GM12878 (cell line): Measurements from ENCODE around the gene CIRBP. TPM values are rescaled to one million over a fixed set of nuclear protein-coding genes. Genes with fewer than 3 reads are reported as not detected.

ENCODE experiments used
- ATAC-seq: fragments of 200-7000 bp; cut with Tn5 transposase; 3 replicates; pipeline ENCODE4 v1.9.1; 2020; ENCODE audit warnings: mild to moderate bottlenecking, moderate library complexity
- BruUV-seq: library from RNA; stranded (reverse); fragments of 400-500 nt; replicated peaks from 2 replicates; lab custom pipeline; 2021; lab: Mats Ljungman, UMichigan
- CTCF ChIA-PET: fragments of 300-600 bp; sonication (Branson Sonifier 250); formaldehyde crosslinking; extraction: SDS; loops from one replicate; lab custom pipeline; 2021; ENCODE audit warnings: inconsistent platforms; lab: Yijun Ruan, JAX
- POLR2A ChIA-PET: fragments of 350-600 bp; formaldehyde crosslinking; extraction: SDS; loops from one replicate; lab custom pipeline; 2021; ENCODE audit warnings: inconsistent platforms; lab: Charles Lee
- RAD21 ChIA-PET: fragments of 300-600 bp; sonication (Branson Sonifier 250); formaldehyde crosslinking; loops from one replicate; lab custom pipeline; 2023; ENCODE audit warnings: antibody characterized with exemption; ENCODE audit not compliant: unreplicated experiment; lab: Charles Lee
- SMC1A ChIA-PET: fragments of 300-600 bp; sonication (Branson Sonifier 250); formaldehyde crosslinking; loops from one replicate; lab custom pipeline; 2023; ENCODE audit not compliant: unreplicated experiment, uncharacterized antibody; lab: Charles Lee
- DNase-seq: peaks from one replicate; pipeline ENCODE4 v3.0.0-alpha.2; 2011; ENCODE audit warnings: low read depth, low spot score
- FAIRE-seq: peaks from 3 replicates; lab custom pipeline; 2011; peaks lifted over from hg19 to GRCh38; lab: Jason Lieb, UNC
- H2AFZ ChIP-seq: 2 replicates; pipeline ENCODE4 v1.6.0; 2011; ENCODE audit warnings: low read depth, low read length, control low read depth; ENCODE audit not compliant: control insufficient read depth
- H3K27ac ChIP-seq: 2 replicates; pipeline ENCODE4 v1.5.1; 2011; ENCODE audit warnings: control low read depth; ENCODE audit not compliant: control insufficient read depth, insufficient read depth
- H3K27me3 ChIP-seq, 2 experiments: replicated peaks in 1 of 2; 2 replicates each; pipeline versions ENCODE4 v1.6.0 to v1.6.1; 2011; ENCODE audit warnings: low read length in 1 of 2; ENCODE audit not compliant: control insufficient read depth in 2 of 2, insufficient read depth in 2 of 2
- H3K36me3 ChIP-seq, 2 experiments: 2 replicates each; pipeline ENCODE4 v1.5.1; 2011; ENCODE audit warnings: low read length in 1 of 2; ENCODE audit not compliant: control insufficient read depth in 2 of 2, insufficient read depth in 2 of 2
- H3K4me1 ChIP-seq: 2 replicates; pipeline ENCODE4 v1.6.1; 2011; ENCODE audit warnings: mild to moderate bottlenecking, low read length, moderate library complexity, mixed read lengths; ENCODE audit not compliant: control insufficient read depth, insufficient read depth
- H3K4me2 ChIP-seq: 2 replicates; pipeline ENCODE4 v1.6.0; 2011; ENCODE audit warnings: control low read depth; ENCODE audit not compliant: control insufficient read depth, insufficient read depth
- H3K4me3 ChIP-seq: fragments of 200-600 bp; sonication (generic); 2 replicates; pipeline ENCODE4 v1.5.1; 2016
- H3K79me2 ChIP-seq: 2 replicates; pipeline ENCODE4 v1.6.0; 2011; ENCODE audit warnings: low read length; ENCODE audit not compliant: control insufficient read depth, insufficient read depth
- H3K9ac ChIP-seq: 2 replicates; pipeline ENCODE4 v1.8.0; 2011; ENCODE audit warnings: low read length, control low read depth, mixed read lengths; ENCODE audit not compliant: control insufficient read depth, insufficient read depth
- H3K9me3 ChIP-seq: replicated peaks from 3 replicates; pipeline ENCODE4 v1.5.1; 2011; ENCODE audit warnings: mild to moderate bottlenecking, low read length; ENCODE audit not compliant: control insufficient read depth, insufficient read depth
- H4K20me1 ChIP-seq: 2 replicates; pipeline ENCODE4 v1.6.0; 2011; ENCODE audit not compliant: control insufficient read depth, insufficient read depth
- HDGF ChIP-seq: fragments of 450-650 bp; IDR thresholded peaks from 2 replicates; pipeline ENCODE4 v1.6.1; 2016; ENCODE audit warnings: antibody characterized with exemption
- IRF4 ChIP-seq: IDR thresholded peaks from 2 replicates; pipeline ENCODE4 v1.6.1; 2011; ENCODE audit warnings: low read depth, low read length
- IRF5 ChIP-seq: fragments of 450-650 bp; IDR thresholded peaks from 2 replicates; pipeline ENCODE4 v1.6.1; 2017; ENCODE audit warnings: borderline replicate concordance
- KDM1A ChIP-seq: fragments of 200-600 bp; sonication (generic); IDR thresholded peaks from 2 replicates; pipeline ENCODE4 v1.6.1; 2016; ENCODE audit warnings: borderline replicate concordance
- NKRF ChIP-seq: fragments of 450-650 bp; conservative IDR thresholded peaks from 2 replicates; pipeline ENCODE4 v1.6.1; 2017; ENCODE audit warnings: mild to moderate bottlenecking, moderate library complexity
- SMARCA5 ChIP-seq: fragments of 450-650 bp; IDR thresholded peaks from 2 replicates; pipeline ENCODE4 v1.6.1; 2017; ENCODE audit warnings: mild to moderate bottlenecking
- STAT1 ChIP-seq: fragments of 450-650 bp; conservative IDR thresholded peaks from 2 replicates; pipeline ENCODE4 v1.6.1; 2014; ENCODE audit warnings: antibody characterized with exemption, mild to moderate bottlenecking
- TBL1XR1 ChIP-seq: IDR thresholded peaks from 2 replicates; pipeline ENCODE4 v1.6.1; 2012; ENCODE audit warnings: low read depth, low read length, improper control_type of control experiment
- ZBTB40 ChIP-seq: fragments of 450-650 bp; IDR thresholded peaks from 2 replicates; pipeline ENCODE4 v1.6.1; 2016; ENCODE audit warnings: mild to moderate bottlenecking, moderate library complexity, borderline replicate concordance
- ZNF622 ChIP-seq: fragments of 450-650 bp; IDR thresholded peaks from 2 replicates; pipeline ENCODE4 v1.6.1; 2017; ENCODE audit warnings: mild to moderate bottlenecking, inconsistent platforms
- WGBS: methylation state at CpG from one replicate; pipeline ENCODE4 v1.1.6; 2016; ENCODE audit warnings: low lambda C conversion rate; ENCODE audit not compliant: insufficient replicate concordance, insufficient coverage; ENCODE audit errors: missing lambda C conversion rate; 5-methylcytosine and 5-hydroxymethylcytosine counted together
- in situ Hi-C: fragments of 300-500 bp; cut with MboI; formaldehyde crosslinking; loops from 9 replicates; pipeline ENCODE4 v1.14.3; 2018; ENCODE audit warnings: mixed read lengths
- intact Hi-C: fragments of 100-400 bp; cut with micrococcal nuclease; formaldehyde crosslinking; loops from one replicate; pipeline ENCODE4 v1.14.2; 2022; ENCODE audit not compliant: unreplicated experiment
- polyA plus RNA-seq, 11 experiments: library from polyadenylated mRNA; depleted of rRNA in 4 of 11; unstranded in 6 of 11; stranded (reverse) in 5 of 11; fragments of >200 nt; fragmentation: Nextera tagmentation in 4 of 11; fragmentation: Illumina TruSeq in 1 of 11; extraction: Ambion mirVana in 4 of 11; extraction: Trizol in 1 of 11; gene quantifications; 1 replicate in 1 of 11; 2 replicates in 10 of 11; pipeline versions ENCODE4 v1.2.1 to v1.2.3, GENCODE V29; 2011 to 2016; ENCODE audit warnings: inconsistent platforms in 2 of 11, missing spikeins in 2 of 11, low read depth in 1 of 11
- total RNA-seq, 4 experiments: library from RNA; depleted of rRNA in 3 of 4; stranded (reverse); fragments of >200 nt in 3 of 4; fragmentation: Illumina TruSeq in 1 of 4; extraction: Trizol in 1 of 4; gene quantifications; 2 replicates each; pipeline versions ENCODE4 v1.2.1 to v1.2.3, GENCODE V29; 2013 to 2021
- TF ChIP-seq, protein P1 (sequence below): IDR thresholded peaks from 2 replicates; pipeline ENCODE4 v1.6.1; 2011; ENCODE audit warnings: low read depth, mild to moderate bottlenecking, low read length, moderate library complexity, borderline replicate concordance; ENCODE audit errors: extremely low read depth

Gene CIRBP
- total and polyA plus RNA-seq, 10 of the 15 experiments (the other 5 are each of a cell fraction or from before 2014, with no cell fraction given), result 27.6 to 335 (median 229) TPM

- TF ChIP-seq IRF5 (no peak), TBL1XR1 (peak; percentile 78; the same call in 1 of the 2 replicates), KDM1A (no peak)
Observed at GRCh38 chr19:1263188-1263587, 5.9 kb upstream of the CIRBP start (continued).

- Histone ChIP-seq H3K36me3 (no peaks in the 10 kb centered on the region), H3K27me3 (no peaks in the 10 kb centered on the region), H3K9ac (no peak overlapping the region), H2AFZ (no peak overlapping the region), H3K27ac (peak overlapping the region; percentile 16), H3K4me2 (peak overlapping the region; percentile 66), H3K4me1 (peaks cover 55% of the 10 kb centered on the region), H3K4me3 (peak overlapping the region; percentile 10; the same call in 1 of the 2 replicates), H3K79me2 (peaks cover 31% of the 10 kb centered on the region), H3K9me3 (no peaks in the 10 kb centered on the region), H4K20me1 (no peaks in the 10 kb centered on the region; the same call in 1 of the 2 replicates)
- RAD21 ChIA-PET, result interaction anchor here (1.3 to 5.1 kb wide), 5 partner anchors 12 to 198 kb away, joined by 4 to 336 read pairs (median 9); partner anchors contain the start of gene ARHGAP45
- no TSS peak for BruUV-seq
- FAIRE-seq, result no peak
- DNase-seq, result no peak
- intact Hi-C loops (no loop called here), in situ Hi-C loops (loop anchor here (10.0 kb wide), 1 partner anchor 820 kb away; no protein-coding TSS in a partner anchor)
- peak; percentile 3 for ATAC-seq
- CTCF ChIA-PET, result interaction anchor here (1.2 to 7.2 kb wide), 3 partner anchors 12 to 22 kb away, joined by 3 to 363 read pairs (median 26); partner anchors contain the start of gene ATP5F1D
- WGBS, result 1% methylated on average over 26 of the region's 26 CpGs
- SMC1A ChIA-PET, result interaction anchor here (7.3 kb wide), 1 partner anchor 21 kb away, joined by 172 read pairs; the partner anchor contains the start of gene ATP5F1D
- POLR2A ChIA-PET, result interaction anchor here (1.0 to 8.7 kb wide), 2 partner anchors 12 to 21 kb away, joined by 3 to 184 read pairs; partner anchors contain the start of gene ATP5F1D
- TF ChIP-seq ZBTB40, result no peak
- peak; percentile 34; the same call in 1 of the 2 replicates for TF ChIP-seq SMARCA5
- TF ChIP-seq NKRF, result 0 out of 2 replicates have a peak, but pooled peaks have one; percentile 48
- TF ChIP-seq IRF4, result 0 out of 2 replicates have a peak, but pooled peaks have one; percentile 45
- TF ChIP-seq ZNF622, result no peak
- TF ChIP-seq, protein P1, sequence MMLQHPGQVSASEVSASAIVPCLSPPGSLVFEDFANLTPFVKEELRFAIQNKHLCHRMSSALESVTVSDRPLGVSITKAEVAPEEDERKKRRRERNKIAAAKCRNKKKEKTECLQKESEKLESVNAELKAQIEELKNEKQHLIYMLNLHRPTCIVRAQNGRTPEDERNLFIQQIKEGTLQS, result no peak
- no peak for TF ChIP-seq STAT1
- TF ChIP-seq HDGF, result peak; percentile 79; the same call in 1 of the 2 replicates
Observed at GRCh38 chr19:1264801-1265614, 4.1 kb upstream of the CIRBP start.
